ENCODE results near the gene TMBIM1.

GRCh38 chr2:218332920-218333645, 40.8 kb upstream of the TMBIM1 start:
- TF ChIP-seq POLR2AphosphoS5 (IDR thresholded peaks at IDR 0.05; ENCODE audit: low read depth, low read length): no peak
- TF ChIP-seq RAD21 (IDR thresholded peaks at IDR 0.05; ENCODE audit: low read length): no peak
- TF ChIP-seq IRF3 (IDR thresholded peaks at IDR 0.05; ENCODE audit: low read depth, low read length): no peak
- TF ChIP-seq MAX (IDR thresholded peaks at IDR 0.05; ENCODE audit: low read depth): no peak
- no peak for TF ChIP-seq CTCF (IDR thresholded peaks at IDR 0.05)
- TF ChIP-seq EZH2phosphoT487 (IDR thresholded peaks at IDR 0.05; ENCODE audit: borderline replicate concordance, low read depth): no peak
- TF ChIP-seq EP300 (IDR thresholded peaks at IDR 0.05; ENCODE audit: borderline replicate concordance in 1 of 2, low read depth in 1 of 2, low read length in 1 of 2): no peak
- no peak for TF ChIP-seq RCOR1 (IDR thresholded peaks at IDR 0.05; ENCODE audit: low read length)
- TF ChIP-seq ZBTB33 (IDR thresholded peaks at IDR 0.05; ENCODE audit: borderline replicate concordance, low read depth): no peak
- TF ChIP-seq JUND (IDR thresholded peaks at IDR 0.05): no peak
- no peak for TF ChIP-seq MXI1 (IDR thresholded peaks at IDR 0.05; ENCODE audit: low read depth, low read length)
- no peak for TF ChIP-seq ELF1 (IDR thresholded peaks at IDR 0.05)
- TF ChIP-seq SMC3 (IDR thresholded peaks at IDR 0.05; ENCODE audit: low read depth, low read length): no peak
- TF ChIP-seq REST (IDR thresholded peaks at IDR 0.05; ENCODE audit: low read depth, low read length): no peak
